ENCODE data around the gene SYNGAP1.

DNA sequence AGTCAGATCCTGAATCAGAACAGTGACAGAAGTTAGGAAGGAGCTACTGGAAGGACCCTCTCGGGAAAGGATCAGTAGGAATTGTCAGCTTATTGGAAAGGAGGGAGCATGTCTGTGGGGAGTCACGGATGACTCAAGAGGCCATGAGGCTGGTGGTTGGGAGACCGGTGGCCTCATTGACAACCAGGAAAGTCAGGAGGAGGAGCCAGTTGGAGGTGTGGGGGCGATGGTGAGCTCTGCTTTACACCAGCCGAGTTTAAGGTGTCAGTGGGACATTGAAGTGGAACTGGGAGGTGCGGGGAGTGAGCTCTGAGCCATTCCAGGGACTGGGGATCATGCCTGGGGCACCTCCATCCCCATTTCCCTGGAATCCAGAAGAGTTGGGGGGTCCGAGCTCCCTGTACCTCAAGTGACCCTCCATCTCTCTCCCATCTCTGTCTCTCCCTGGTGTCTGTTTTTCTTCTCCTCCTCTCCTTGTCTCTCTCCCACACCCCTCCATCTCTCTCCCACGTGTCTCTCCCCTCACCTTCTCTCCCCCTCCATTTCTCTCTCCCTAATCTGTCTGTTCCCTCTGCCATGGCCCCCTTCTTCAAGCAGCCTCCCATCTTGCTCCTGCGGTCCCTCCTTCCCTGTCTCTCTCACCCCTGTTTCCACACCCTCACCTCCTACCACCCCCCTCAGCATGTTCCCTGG lies 20.2 kb downstream of the SYNGAP1 start:
- no peak for TF ChIP-seq CTCF (IDR thresholded peaks at IDR 0.05)
- no peak for TF ChIP-seq POLR2AphosphoS5 (IDR thresholded peaks at IDR 0.05)
- no peak for TF ChIP-seq EP300 (IDR thresholded peaks at IDR 0.05)

All from stomach (tissue), 4 donors.